C1 segment of cervical spinal cord (tissue), 14 donors: Measurements from ENCODE around the gene GRIA1.
"Not testable (repeated sequence)": the region's sequence is repeated elsewhere in the genome, so short reads cannot be mapped to it uniquely, and the experiment has no call there.

ENCODE experiments used
- DNase-seq, 14 donors: peaks; one replicate each; lab custom pipeline; 2025; lab: John Stamatoyannopoulos, UW

The GRIA1 gene

GRCh38 chr5:153717287-153717686 is 226.8 kb downstream of the GRIA1 start:
- DNase-seq: no peak

DNA sequence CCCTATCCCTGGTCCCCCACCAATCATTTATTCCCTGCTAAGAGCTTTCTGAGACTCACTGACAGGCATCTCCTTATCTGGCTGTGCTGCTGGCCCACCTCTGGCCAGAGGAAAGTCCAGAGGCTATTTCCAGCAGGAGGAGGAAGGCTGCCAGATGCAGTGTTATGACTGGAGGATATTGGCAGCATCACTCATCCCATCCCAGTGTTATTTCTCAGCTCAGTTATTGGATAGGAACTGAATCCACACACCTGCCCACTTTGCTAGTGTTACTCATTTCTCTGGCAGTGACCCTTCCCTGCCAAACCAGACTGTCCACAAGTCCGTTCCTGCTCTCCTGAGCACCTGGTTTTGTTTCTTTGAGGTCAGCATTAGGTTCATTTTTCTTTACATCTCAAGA is 228.2 kb downstream of the GRIA1 start:
- no peak for DNase-seq

- no peak for DNase-seq
Observed at GRCh38 chr5:153719324-153719723, 228.9 kb downstream of the GRIA1 start.

DNA sequence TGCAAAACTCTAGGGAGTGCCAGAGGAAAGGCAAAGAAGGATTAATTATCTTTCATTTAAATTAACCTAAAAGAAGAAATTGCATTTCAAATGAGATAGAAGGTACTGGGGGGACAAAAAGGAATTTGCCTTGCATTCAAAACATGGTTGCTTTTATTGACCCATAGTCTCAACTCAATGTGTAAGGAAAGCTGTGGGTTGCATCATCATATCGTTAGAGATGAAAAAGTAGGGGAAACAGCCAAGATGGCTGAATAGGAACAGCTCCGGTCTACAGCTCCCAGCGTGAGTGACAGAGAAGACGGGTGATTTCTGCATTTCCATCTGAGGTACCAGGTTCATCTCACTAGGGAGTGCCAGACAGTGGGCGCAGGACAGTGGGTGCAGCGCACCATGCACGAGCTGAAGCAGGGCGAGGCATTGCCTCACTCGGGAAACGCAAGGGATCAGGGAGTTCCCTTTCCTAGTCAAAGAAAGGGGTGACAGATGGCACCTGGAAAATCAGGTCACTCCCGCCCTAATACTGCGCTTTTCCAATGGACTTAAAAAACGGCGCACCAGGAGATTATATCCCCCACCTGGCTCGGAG is 232.6 kb downstream of the GRIA1 start:
- not testable (repeated sequence) for DNase-seq

DNA sequence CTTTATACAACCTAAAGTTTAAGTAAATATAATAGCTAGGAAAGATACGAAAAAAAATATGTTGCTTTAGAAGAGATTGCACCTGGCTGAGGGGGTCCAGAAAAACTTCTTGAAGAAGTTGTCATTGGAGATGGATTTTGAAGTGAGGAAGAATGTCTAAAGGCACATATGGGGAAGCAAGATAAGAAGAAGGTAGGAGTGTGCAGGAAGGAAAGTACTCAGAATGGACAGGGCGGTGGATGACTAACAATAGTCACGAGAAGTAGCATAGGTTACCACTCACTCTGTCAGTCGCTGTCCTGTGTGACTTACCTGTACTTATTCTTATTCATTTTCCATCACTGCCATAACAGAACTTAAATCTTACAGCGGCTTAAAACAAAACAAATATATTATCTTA is 251.6 kb downstream of the GRIA1 start:
- no peak for DNase-seq

DNA sequence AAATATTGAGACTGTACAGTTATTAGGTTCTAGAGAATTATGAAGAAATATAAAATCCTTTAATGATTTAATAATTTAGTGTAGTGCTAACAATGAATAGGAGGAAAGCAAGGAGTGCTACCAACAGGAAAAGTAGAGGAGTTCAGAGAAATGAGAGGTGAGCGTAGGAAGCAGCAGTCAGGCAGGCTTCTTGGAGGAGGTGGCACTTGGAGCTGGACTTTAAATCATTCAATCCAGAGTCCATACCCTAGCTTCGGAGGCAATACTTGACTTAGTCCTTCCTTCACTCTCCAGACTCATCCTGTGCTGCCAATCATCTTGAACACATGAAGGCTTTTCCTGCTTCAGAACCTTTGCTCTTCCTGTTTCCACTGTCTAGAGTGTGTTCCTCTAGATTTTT is 254.3 kb downstream of the GRIA1 start:
- DNase-seq: no peak

DNA sequence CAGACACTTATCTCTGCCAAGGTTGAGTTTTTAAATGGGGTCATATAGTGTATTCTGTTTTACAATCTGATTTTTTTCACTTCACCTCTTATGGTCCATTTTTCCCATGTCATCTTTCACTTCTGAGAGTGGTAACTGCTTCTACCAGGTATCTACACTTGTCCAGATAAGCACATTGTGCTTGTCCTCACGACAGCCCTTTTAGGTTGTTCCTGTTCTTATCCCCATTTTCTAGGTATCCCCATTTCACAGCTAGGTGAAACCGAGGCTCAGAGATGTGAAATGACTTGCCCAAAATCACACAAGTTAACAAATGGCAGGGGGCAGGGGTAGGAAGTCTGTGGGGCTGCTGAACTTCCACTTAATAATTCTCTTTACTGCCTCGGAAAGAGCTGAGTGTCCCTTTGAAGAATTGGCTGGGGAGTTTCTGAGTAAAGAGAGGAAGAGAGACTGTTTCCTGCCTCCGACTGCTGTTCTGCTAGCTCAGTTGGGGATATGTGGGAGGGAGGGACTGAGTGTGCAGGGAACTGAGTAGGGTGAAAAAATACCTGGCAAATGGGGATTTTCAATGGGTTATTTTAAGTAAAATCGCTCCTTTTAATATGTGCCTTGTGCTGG is 255.4 kb downstream of the GRIA1 start:
- DNase-seq: no peak

DNA sequence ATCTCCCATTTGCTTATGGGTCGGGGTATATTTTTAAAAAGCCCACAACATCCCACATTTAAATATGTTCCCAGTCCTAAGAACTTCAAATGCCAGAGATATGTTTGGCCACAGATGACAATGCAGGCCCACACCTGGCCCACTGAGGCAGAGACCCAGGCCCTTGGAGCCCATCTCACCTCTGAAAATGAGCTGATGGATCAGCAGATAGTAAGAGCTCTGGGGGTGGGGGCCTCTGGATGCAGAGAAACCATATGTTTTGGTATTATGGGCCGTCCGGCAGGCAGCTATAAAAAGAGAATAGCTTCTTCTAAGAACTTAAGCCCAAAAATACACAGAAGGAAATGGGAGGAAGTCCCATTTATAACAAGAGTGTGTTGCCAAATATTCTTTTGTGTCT is 256.0 kb downstream of the GRIA1 start:
- DNase-seq: no peak

- no peak for DNase-seq
Observed at GRCh38 chr5:153748823-153749222, 258.4 kb downstream of the GRIA1 start.

DNA sequence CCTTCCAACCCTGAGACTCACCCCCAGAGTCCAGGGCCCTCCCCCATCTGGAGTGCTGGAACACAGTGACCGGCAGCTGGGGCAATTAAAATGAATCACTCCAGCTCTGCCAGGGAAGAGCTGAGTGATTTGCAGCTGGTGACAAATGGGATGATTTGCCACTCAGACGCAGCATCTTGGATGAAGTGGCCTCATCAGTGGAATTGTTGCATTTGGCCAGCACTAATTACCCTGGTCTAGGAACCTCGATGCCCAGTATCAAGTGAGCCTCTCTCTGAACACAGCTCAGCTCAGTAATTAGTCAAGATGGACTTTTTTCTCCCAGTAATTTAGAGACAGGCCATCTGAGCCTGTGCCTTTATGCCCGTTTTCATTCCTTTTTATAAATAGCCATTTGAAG is 259.5 kb downstream of the GRIA1 start:
- no peak for DNase-seq

- DNase-seq: no peak
Observed at GRCh38 chr5:153751251-153751650, 260.8 kb downstream of the GRIA1 start.

DNA sequence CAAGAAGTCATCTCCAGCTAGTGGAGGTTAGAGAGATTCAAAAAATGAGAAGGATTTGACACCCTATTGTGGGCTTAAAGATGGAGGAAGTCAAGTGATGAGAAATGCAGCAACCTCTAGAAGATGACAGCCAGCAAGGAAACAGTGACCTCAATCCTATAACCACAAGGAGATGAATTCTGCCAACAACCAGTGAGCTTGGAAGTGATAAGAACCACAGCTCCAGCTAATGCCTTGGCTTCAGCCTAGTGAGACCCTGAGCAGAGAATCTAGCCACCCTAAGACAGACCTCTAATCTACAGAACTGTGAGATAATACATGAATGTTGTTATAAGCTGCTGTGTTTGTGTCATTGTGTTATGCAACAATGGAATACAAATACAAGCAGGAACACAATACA is 262.4 kb downstream of the GRIA1 start:
- no peak for DNase-seq

DNA sequence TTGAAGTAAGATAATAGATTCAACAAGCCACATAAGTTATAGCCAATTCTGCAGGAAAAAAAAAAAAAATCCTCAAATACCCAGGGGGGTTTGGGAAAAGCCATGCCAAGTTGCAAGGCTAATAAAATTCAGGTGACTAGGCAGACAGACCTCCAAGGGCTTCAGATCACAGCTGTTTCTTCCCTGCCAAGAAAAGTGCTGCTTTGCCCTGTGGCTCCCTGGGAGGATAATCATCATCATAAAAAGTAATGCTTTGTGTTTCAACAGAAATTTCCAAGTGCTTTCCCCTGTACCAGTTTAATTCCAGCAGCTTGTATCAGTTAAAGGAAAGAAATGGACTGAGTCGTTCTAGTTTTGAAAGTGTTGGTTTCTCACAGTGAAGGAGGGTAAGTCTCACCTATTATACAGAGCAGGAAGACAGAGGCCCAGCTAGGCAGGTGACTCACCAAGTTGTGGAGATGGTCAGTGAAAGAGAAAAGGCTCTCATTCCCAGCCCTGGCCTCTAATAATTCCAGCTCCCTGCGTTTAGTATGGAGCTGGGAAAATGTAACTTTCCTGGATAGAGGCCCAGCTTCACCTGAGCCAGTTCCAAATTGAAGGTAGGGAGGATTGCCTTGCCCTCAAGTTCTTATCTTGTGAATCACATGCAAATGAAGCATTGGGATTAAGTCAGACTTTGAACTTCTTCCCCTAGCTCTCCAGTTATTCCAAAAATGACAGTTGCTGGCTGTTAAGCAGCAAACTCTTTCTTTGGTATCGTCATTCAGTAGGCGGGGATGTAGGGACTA is 263.4 kb downstream of the GRIA1 start:
- DNase-seq: no peak

GRCh38 chr5:153755913-153756500 is 265.5 kb downstream of the GRIA1 start:
- no peak for DNase-seq

DNA sequence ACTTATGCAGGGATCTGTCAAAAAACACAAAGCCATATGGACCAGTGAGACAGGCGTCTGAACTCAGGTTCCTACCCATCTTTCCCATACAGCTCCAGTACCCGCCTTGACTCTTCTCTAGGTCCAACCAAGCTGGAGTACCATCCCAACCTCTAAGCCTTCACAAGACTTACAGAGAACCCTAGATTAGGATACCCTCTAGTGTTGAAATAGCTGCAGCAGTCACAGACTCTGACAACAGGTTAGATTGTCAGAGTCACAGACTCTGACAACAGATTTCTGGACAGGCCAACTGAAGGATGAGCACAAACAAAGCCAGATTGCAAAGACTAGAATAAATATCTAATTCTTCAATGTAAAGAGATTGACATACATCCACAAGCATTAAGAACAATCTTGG is 266.1 kb downstream of the GRIA1 start:
- no peak for DNase-seq

DNA sequence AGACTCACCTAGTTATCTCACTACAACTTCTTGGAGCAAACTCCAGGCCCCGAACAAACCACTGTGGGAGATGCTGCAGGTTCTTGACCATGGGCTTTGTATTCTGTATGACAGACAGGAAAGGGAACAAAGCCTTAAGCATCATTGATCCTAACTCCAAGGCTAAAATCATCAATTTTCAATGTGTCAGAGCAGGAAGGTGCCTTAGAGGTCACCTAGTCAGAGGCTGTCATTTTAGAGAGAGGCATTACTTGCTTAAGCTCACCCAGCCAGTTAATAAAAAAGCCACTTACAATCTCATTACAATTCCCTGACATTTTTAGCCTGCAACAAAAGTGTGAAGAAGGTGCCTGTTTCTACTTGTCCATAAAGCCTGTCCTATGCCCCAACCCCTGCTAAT is 275.5 kb downstream of the GRIA1 start:
- no peak for DNase-seq

GRCh38 chr5:153767221-153768188 is 277.0 kb downstream of the GRIA1 start:
- peak in 2 of 14 donors; percentile 11 to 74 for DNase-seq

GRCh38 chr5:153770066-153770465 is 279.6 kb downstream of the GRIA1 start:
- DNase-seq: no peak

DNA sequence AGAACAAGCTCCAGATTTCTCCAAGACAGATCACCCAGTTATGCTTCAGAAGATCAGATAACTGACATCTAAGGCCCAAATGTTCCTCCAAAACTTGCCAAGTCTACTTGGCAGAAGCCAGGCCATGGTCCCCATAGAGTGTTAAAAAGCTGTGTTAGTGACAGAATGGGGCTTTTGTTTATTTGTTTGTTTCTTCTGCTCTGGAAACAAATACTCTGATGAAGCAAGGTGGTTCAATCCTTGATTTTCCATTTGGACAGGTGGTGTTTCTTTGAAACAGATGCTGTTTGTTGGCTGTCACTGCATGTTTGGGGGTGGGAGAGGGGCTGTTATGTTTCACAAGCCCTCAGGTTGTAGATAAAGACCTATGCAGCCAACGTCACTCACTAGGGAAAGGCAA is 284.2 kb downstream of the GRIA1 start:
- no peak for DNase-seq

DNA sequence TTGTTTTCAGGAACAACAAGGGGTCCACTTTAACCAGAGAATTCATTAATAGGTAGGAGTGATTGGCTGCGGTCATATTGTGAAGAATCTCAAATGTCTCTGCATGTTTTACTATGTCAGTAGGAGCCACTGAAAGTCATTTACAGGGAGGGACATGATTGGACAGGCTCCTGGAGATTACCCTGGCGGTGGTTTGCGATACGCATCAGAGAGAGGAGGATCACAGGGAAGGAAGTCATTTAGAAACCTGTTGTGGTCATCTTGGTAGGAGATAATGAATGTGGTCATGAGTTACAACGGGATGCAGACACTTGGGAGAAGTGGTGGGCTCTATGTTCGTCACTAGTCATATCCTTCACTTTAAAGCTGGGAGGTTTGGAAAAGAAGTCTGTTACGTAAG is 285.5 kb downstream of the GRIA1 start:
- DNase-seq: no peak
